HEK293T (cell line): ENCODE measurements around the gene MRPL17.
"Not testable (repeated sequence)": the region's sequence is repeated elsewhere in the genome, so short reads cannot be mapped to it uniquely, and the experiment has no call there.

Source experiments
- BHLHE40 ChIP-seq: fragments of 450-650 bp; IDR thresholded peaks from 2 replicates; pipeline ENCODE4 v1.6.1; 2016; ENCODE audit warnings: mild to moderate bottlenecking, moderate library complexity, borderline replicate concordance
- ELF4 ChIP-seq: fragments of 450-650 bp; IDR thresholded peaks from 2 replicates; pipeline ENCODE4 v1.6.1; 2017; ENCODE audit warnings: antibody characterized with exemption
- FOXA1 ChIP-seq: fragments of 450-650 bp; IDR thresholded peaks from 2 replicates; pipeline ENCODE4 v1.6.1; 2016; ENCODE audit warnings: mild to moderate bottlenecking
- FOXK2 ChIP-seq: fragments of 450-650 bp; IDR thresholded peaks from 2 replicates; pipeline ENCODE4 v1.6.1; 2016; ENCODE audit warnings: mild to moderate bottlenecking
- L3MBTL2 ChIP-seq: fragments of 450-650 bp; conservative IDR thresholded peaks from 2 replicates; pipeline ENCODE4 v1.6.1; 2016; ENCODE audit warnings: mild to moderate bottlenecking
- LEF1 ChIP-seq: fragments of 450-650 bp; IDR thresholded peaks from 2 replicates; pipeline ENCODE4 v1.6.1; 2017; ENCODE audit warnings: mild to moderate bottlenecking, borderline replicate concordance
- SP1 ChIP-seq: fragments of 450-650 bp; IDR thresholded peaks from 2 replicates; pipeline ENCODE4 v1.6.1; 2017
- SUZ12 ChIP-seq: fragments of 450-650 bp; IDR thresholded peaks from 2 replicates; pipeline ENCODE4 v1.6.1; 2016; ENCODE audit warnings: mild to moderate bottlenecking

DNA sequence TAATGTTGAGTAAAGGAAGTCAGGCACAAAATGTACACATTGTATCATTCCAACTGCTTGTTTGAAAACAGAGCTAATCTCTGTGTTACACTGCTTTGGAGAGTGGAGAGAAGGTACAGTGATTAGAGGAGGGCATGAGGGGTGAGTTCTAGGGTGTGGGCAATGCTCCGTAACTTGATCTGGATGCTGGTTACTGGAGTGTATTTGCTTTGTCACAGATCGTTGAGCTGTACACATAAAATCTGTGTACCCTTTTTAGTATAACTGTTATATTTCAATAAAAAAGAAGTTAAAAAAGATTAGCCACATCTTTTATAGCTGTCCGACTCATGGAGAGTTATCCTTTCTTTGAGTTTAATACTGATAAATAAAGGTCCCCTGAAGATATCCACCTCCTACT is 18.8 kb upstream of the MRPL17 start:
- TF ChIP-seq BHLHE40, FOXK2, SUZ12, SP1, LEF1, ELF4, L3MBTL2, FOXA1: not testable (repeated sequence)
